ENCODE measurements around the gene NAA80. TPM values are rescaled to one million over a fixed set of nuclear protein-coding genes. Genes with fewer than 3 reads are reported as not detected.

Gene NAA80
- total and polyA plus RNA-seq, 12 donors, result 5.2 to 19.8 (median 11.0) TPM

DNA sequence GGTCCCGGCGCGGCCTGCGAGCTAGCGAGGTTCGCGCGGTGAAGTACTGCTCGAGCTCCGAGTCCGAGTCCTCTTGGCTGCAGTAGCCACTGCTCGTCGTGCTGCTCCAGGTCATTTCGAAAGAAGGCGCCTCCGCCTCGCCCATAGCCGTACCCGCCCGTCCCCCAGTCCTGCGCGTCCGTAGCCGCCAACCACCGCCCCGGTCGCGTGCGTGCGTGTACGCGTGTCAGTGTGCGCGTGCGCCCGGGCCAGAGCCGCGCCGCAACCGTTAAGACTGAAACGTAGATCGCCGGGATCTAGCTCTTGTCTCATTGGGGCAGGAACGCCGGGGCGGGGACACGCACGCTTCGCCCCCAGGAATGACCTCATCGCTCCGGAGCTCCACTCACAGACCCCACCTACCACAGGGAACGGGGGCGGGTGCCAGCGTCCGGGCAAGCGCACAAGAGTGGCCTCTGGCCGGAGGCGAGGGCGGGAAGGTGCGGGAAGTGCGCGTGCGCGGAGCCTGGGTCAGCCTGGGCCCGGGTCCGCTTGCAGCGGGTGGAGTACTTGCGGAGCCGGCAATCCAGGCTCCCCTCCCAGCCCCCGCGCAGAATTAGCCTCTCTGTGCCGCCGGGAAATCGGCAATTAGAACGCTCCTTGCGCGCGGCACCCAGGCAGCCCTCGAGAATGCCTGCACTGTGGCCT lies 38.1 kb upstream of the NAA80 start:
- H3K4me1 ChIP-seq (replicated peaks in 1 of 2), result peaks cover 29 to 52% of the 10 kb centered on the region in 2 donors
- no peaks in the 10 kb centered on the region for H3K9me3 ChIP-seq (replicated peaks in 1 of 3)
- TF ChIP-seq POLR2A (IDR thresholded peaks at IDR 0.05), result peak; percentile 68 to 96
- TF ChIP-seq, protein P1, sequence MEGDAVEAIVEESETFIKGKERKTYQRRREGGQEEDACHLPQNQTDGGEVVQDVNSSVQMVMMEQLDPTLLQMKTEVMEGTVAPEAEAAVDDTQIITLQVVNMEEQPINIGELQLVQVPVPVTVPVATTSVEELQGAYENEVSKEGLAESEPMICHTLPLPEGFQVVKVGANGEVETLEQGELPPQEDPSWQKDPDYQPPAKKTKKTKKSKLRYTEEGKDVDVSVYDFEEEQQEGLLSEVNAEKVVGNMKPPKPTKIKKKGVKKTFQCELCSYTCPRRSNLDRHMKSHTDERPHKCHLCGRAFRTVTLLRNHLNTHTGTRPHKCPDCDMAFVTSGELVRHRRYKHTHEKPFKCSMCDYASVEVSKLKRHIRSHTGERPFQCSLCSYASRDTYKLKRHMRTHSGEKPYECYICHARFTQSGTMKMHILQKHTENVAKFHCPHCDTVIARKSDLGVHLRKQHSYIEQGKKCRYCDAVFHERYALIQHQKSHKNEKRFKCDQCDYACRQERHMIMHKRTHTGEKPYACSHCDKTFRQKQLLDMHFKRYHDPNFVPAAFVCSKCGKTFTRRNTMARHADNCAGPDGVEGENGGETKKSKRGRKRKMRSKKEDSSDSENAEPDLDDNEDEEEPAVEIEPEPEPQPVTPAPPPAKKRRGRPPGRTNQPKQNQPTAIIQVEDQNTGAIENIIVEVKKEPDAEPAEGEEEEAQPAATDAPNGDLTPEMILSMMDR (IDR thresholded peaks at IDR 0.05), result no peak
- no peaks in the 10 kb centered on the region for H3K27me3 ChIP-seq
- intact Hi-C loops (cut with DNase I), result no loop called here
- 0 to 1% (median 0%) methylated on average over 23 to 79 of the region's 79 CpGs; no CpG with 5 or more reads in 1 of the 4 donors for whole genome bisulfite sequencing, 4 donors
- peaks cover 0 to 2% of the 10 kb centered on the region in 2 donors for H3K36me3 ChIP-seq (replicated peaks in 1 of 2)
- H3K27ac ChIP-seq, result peak overlapping the region; percentile 87 to 98 (median 93)
- DNase-seq, result peak; percentile 99 to 100 (median 100)
- peak overlapping the region; percentile 30 to 68 (median 58) for H3K4me3 ChIP-seq

DNA sequence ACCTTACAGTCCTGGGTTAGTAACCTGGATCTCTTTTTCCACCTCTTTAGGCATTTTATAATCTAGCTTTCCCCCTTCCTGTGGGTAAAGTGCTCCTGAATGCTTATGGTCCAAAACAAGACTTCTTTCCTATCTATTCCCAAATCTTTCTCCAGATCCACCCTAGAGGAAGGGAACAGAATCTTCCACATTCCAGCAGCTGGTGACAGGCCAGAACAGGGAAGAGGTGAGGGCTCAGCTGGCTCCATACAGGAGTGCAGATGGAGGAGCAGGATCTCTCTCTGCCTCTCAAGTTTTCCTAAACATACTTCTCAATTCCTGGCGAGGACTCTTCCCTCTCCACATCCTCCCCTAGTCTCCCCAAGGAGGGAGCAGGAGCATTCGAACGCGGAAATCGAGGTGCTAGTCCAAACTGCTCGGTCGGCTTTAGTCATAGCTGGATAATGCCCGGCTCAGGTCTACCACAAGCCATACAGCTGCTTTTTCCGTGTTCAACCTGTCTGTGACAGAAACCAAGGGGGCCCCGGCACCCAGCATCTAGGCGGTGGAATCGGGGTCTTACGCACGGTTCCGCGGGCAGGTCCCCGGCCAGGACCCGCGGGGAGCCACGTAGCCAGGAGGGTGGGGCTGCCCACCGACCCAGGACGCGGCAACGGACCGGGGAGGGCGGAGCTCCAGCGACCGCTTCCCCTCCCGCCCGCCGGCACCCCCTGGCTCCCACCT lies 37.4 kb upstream of the NAA80 start:
- intact Hi-C loops (cut with DNase I), result no loop called here
- Histone ChIP-seq H3K4me1 (replicated peaks in 1 of 2) (peaks cover 29 to 52% of the 10 kb centered on the region in 2 donors), H3K36me3 (replicated peaks in 1 of 2) (peaks cover 0 to 9% of the 10 kb centered on the region in 2 donors), H3K27me3 (no peaks in the 10 kb centered on the region), H3K4me3 (peak overlapping the region; percentile 27 to 68 (median 58)), H3K9me3 (replicated peaks in 1 of 3) (no peaks in the 10 kb centered on the region), H3K27ac (peak overlapping the region; percentile 87 to 98 (median 93))
- TF ChIP-seq, protein P1 (IDR thresholded peaks at IDR 0.05), result peak in 1 of 6 experiments; percentile 16
- no peak for TF ChIP-seq POLR2A (IDR thresholded peaks at IDR 0.05)
- 1 to 2% (median 1%) methylated on average over 9 to 31 of the region's 31 CpGs for WGBS, 4 donors
- no peak for DNase-seq

DNA sequence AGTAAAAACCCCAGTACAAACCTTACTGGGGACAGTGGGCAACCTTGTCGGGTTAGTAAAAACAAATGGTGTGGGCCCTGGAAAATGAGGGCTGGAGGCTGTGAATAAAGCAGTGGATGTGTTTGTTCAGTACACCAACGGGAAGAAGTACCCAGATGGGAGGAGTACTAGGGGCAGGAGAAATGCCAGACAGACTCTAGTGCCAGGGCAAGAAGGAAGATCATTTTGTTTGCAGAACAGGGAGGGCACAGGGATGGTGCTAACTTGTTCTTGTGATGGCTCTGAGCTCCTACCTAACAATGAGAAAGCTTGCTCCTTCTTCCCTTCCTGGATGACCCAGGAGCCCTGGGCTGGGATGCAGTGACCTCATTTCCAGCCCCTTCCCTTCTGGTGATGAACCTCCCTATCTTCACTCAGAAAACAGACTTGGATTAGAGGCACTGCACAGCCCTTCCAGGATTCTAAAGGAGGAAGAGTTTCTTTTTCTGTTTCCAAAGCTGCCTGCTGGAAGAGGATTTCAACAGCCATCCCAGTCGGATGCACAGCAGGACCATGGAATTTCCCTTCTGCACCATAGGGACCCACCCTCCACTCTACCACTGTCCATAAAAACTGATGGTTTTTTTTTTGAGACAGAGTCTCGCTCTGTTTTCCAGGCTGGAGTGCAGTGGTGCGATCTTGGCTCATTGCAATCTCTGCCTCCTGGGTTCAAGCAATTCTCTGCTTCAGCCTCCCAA lies 35.3 kb upstream of the NAA80 start:
- WGBS, 4 donors, result 70 to 78% (median 74%) methylated on average over 5 of the region's 5 CpGs
- DNase-seq, result no peak
- no peaks in the 10 kb centered on the region for H3K9me3 ChIP-seq (replicated peaks in 1 of 3)
- H3K4me1 ChIP-seq (replicated peaks in 1 of 2), result peaks cover 29 to 52% of the 10 kb centered on the region in 2 donors
- intact Hi-C loops (cut with DNase I), result loop anchor here in 1 of 2 donors (5.0 kb wide), 1 partner anchor 47 kb away; no protein-coding TSS in a partner anchor
- peak overlapping the region in 4 of 5 donors; percentile 22 to 98 (median 58) for H3K27ac ChIP-seq
- TF ChIP-seq POLR2A (IDR thresholded peaks at IDR 0.05), result no peak
- TF ChIP-seq, protein P1 (IDR thresholded peaks at IDR 0.05), result no peak
- H3K27me3 ChIP-seq, result no peaks in the 10 kb centered on the region
- H3K36me3 ChIP-seq (replicated peaks in 1 of 2), result peaks cover 0 to 30% of the 10 kb centered on the region in 2 donors
- no peak overlapping the region for H3K4me3 ChIP-seq

Measured in adrenal gland (tissue), 12 donors.